Measurements from ENCODE around the gene NUF2.

- TF ChIP-seq CTCF (IDR thresholded peaks at IDR 0.05; ENCODE audit: control extremely low read depth in 1 of 3, insufficient read depth in 1 of 3, low read depth in 1 of 3, low read length in 3 of 3) (no peak), CHD2 (IDR thresholded peaks at IDR 0.05; ENCODE audit: low read length) (no peak), RAD21 (IDR thresholded peaks at IDR 0.05 in 1 of 2, conservative IDR thresholded peaks at IDR 0.05 in 1 of 2; ENCODE audit: low read depth in 2 of 2, low read length in 2 of 2) (no peak), GABPA (IDR thresholded peaks at IDR 0.05; ENCODE audit: borderline replicate concordance, insufficient read depth, low read length) (no peak), EZH2 (IDR thresholded peaks at IDR 0.05; ENCODE audit: low read depth, low read length, severe bottlenecking) (no peak), JUN (IDR thresholded peaks at IDR 0.05; ENCODE audit: low read depth, low read length) (no peak), SRF (IDR thresholded peaks at IDR 0.05; ENCODE audit: low read depth, low read length) (no peak), POLR2AphosphoS5 (IDR thresholded peaks at IDR 0.05; ENCODE audit: low read depth, low read length) (no peak), CEBPB (IDR thresholded peaks at IDR 0.05; ENCODE audit: low read depth, low read length) (no peak), TEAD4 (IDR thresholded peaks at IDR 0.05; ENCODE audit: low read depth, low read length) (no peak), SUZ12 (IDR thresholded peaks at IDR 0.05; ENCODE audit: low read length) (no peak), CBX5 (IDR thresholded peaks at IDR 0.05; ENCODE audit: low read depth, low read length) (no peak), MAFK (IDR thresholded peaks at IDR 0.05; ENCODE audit: low read depth, low read length) (no peak), TAF1 (IDR thresholded peaks at IDR 0.05; ENCODE audit: low read depth, low read length) (no peak)
Observed at GRCh38 chr1:163365186-163365585, 43.4 kb downstream of the NUF2 start.

Data from H1 (cell line).